C4-2B (cell line): ENCODE measurements around the gene PER2.

Experiments
- CTCF ChIP-seq: fragments of 450-650 bp; conservative IDR thresholded peaks from 2 replicates; pipeline ENCODE4 v1.5.1; 2017; ENCODE audit warnings: mild to moderate bottlenecking
- ZFX ChIP-seq: fragments of 450-650 bp; IDR thresholded peaks from 2 replicates; pipeline ENCODE4 v1.6.1; 2017

DNA sequence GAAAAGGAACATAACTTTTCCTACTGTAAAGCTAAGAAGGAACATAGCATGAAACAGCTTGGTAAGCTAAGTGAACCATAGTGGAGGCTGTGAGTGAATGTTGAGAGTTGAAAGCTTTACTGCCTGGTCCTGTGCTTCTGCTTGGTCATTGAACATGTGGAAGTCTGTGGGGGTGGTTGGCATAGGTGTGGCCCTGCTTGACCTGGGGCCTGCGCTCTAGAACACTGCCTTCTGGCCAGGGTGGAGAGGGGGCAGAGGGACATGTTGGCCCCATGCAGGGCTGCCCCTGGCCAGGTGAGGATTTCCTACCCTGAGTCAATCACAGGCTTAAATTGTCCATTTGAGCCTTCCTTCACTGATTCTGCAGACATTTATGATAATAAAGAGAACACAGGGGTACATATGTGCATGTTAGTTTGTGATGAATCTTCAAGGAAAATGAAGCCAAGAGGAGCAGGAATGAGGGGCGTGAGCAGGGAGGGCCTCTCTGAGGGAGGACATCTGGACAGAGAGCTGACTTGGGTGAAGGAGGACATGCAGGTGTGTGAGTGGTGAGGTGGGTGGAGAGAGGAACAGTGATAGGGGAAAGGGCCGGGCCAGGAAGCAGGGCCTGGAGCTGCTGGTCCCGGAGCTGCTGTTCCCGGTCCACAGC lies 48.5 kb upstream of the PER2 start:
- no peak for TF ChIP-seq CTCF
- TF ChIP-seq ZFX = no peak
